Suprapubic skin (tissue), 4 donors: Measurements from ENCODE around the gene CHM. TPM values are rescaled to one million over a fixed set of nuclear protein-coding genes. Genes with fewer than 3 reads are reported as not detected.

Source experiments
- DNase-seq, 2 donors: peaks; one replicate each; pipeline ENCODE4 v3.0.0-alpha.2; 2019; ENCODE audit warnings: low spot score in 2 of 2
- H3K27ac ChIP-seq: fragments of 200-600 bp; sonication (generic); one replicate; pipeline ENCODE4 v1.5.1; 2019
- H3K27me3 ChIP-seq: fragments of 200-600 bp; sonication (generic); one replicate; pipeline ENCODE4 v1.5.1; 2019
- H3K36me3 ChIP-seq: fragments of 200-600 bp; sonication (generic); one replicate; pipeline ENCODE4 v1.5.1; 2019
- H3K4me1 ChIP-seq: fragments of 200-600 bp; sonication (generic); one replicate; pipeline ENCODE4 v1.5.1; 2019
- H3K4me3 ChIP-seq: fragments of 200-600 bp; sonication (generic); one replicate; pipeline ENCODE4 v1.5.1; 2019; ENCODE audit warnings: mild to moderate bottlenecking
- H3K9me3 ChIP-seq: fragments of 200-600 bp; sonication (generic); one replicate; pipeline ENCODE4 v1.5.1; 2019
- EP300 ChIP-seq: sonication (generic); formaldehyde crosslinking; IDR thresholded peaks from one replicate; pipeline ENCODE4 v1.6.1; 2017; ENCODE audit warnings: antibody characterized with exemption
- POLR2A ChIP-seq, 2 donors: fragments of 450-650 bp; IDR thresholded peaks; one replicate each; pipeline ENCODE4 v1.6.1; 2017; ENCODE audit warnings: antibody characterized with exemption in 2 of 2, mild to moderate bottlenecking in 2 of 2, moderate library complexity in 2 of 2
- POLR2AphosphoS5 ChIP-seq, 3 donors: sonication (generic); formaldehyde crosslinking; IDR thresholded peaks; one replicate each; pipeline ENCODE4 v1.6.1; 2017; ENCODE audit warnings: antibody characterized with exemption in 3 of 3
- WGBS: methylation state at CpG from one replicate; pipeline ENCODE4 v1.1.5; 2018; 5-methylcytosine and 5-hydroxymethylcytosine counted together
- total RNA-seq, 4 donors: library from RNA; depleted of rRNA; stranded (reverse); fragments of >200 nt; gene quantifications; one replicate each; pipeline ENCODE4 v1.1.0, GENCODE V29; 2016
- TF ChIP-seq, protein P1 (sequence below), 2 donors: fragments of 200-600 bp in 1 of 2; fragments of 450-650 bp in 1 of 2; sonication (generic) in 1 of 2; IDR thresholded peaks; one replicate each; pipeline ENCODE4 v1.5.1; 2016 to 2019; ENCODE audit warnings: antibody characterized with exemption in 2 of 2, mild to moderate bottlenecking in 1 of 2, moderate library complexity in 1 of 2

CHM gene, protein sequence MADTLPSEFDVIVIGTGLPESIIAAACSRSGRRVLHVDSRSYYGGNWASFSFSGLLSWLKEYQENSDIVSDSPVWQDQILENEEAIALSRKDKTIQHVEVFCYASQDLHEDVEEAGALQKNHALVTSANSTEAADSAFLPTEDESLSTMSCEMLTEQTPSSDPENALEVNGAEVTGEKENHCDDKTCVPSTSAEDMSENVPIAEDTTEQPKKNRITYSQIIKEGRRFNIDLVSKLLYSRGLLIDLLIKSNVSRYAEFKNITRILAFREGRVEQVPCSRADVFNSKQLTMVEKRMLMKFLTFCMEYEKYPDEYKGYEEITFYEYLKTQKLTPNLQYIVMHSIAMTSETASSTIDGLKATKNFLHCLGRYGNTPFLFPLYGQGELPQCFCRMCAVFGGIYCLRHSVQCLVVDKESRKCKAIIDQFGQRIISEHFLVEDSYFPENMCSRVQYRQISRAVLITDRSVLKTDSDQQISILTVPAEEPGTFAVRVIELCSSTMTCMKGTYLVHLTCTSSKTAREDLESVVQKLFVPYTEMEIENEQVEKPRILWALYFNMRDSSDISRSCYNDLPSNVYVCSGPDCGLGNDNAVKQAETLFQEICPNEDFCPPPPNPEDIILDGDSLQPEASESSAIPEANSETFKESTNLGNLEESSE
- total RNA-seq = 10 to 100 TPM in 3 of 4 donors, 1 to 10 TPM in 1; 9.5 to 18.9 (median 12.8) TPM

DNA sequence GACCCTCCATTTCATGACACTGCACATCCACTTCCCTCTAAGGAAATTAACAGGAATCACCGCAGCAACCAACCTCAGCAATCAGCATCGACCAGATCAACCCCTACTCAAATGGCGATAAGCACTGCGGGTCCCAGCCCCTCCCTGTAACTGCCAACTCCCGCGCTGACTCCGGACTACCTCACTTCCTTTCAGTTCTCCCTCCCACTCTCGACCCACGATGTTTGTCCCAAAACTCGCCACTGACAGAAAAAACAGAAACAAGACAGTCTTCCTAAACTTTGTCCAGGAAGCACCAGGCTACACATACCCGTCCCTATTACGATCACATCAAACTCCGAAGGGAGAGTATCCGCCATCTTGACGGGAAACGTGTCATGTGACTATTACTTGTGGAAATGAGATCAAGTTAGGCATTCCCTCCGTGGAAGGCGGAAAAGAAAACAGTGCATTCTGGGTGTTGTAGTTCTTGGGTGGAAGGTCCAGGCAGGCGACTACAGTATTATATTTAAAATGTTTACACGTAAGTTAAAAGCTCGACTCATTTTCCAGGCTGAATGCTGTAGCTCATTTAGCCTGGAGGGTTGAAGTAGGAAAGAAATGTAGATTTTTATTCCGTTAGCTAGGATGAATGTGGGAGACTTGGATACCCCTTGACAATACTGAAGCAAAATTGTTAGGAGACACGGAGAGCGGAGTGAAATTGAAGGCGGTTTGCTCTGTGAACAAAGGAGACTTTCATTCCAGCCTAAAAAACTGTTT lies at the start of gene CHM:
Gene CHM, minus strand, starts transcription at position 385 of the 762 bp plus-strand sequence. Its CDS starts 26 bp downstream, at position 359.
- Histone ChIP-seq H3K27ac (peak within 1 kb of the TSS; percentile 84), H3K27me3 (no peaks in the 10 kb centered on the region), H3K36me3 (no peaks in the 10 kb centered on the region), H3K4me3 (peak within 1 kb of the TSS; percentile 58), H3K9me3 (no peaks in the 10 kb centered on the region), H3K4me1 (peaks cover 12% of the 10 kb centered on the region)
- 25% methylated on average over 25 of the region's 25 CpGs for WGBS
- peak; percentile 68 to 75 for DNase-seq
- no peak for TF ChIP-seq EP300
- no peak for TF ChIP-seq POLR2A (IDR thresholded peaks at IDR 0.05)
- TF ChIP-seq, protein P1, sequence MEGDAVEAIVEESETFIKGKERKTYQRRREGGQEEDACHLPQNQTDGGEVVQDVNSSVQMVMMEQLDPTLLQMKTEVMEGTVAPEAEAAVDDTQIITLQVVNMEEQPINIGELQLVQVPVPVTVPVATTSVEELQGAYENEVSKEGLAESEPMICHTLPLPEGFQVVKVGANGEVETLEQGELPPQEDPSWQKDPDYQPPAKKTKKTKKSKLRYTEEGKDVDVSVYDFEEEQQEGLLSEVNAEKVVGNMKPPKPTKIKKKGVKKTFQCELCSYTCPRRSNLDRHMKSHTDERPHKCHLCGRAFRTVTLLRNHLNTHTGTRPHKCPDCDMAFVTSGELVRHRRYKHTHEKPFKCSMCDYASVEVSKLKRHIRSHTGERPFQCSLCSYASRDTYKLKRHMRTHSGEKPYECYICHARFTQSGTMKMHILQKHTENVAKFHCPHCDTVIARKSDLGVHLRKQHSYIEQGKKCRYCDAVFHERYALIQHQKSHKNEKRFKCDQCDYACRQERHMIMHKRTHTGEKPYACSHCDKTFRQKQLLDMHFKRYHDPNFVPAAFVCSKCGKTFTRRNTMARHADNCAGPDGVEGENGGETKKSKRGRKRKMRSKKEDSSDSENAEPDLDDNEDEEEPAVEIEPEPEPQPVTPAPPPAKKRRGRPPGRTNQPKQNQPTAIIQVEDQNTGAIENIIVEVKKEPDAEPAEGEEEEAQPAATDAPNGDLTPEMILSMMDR (IDR thresholded peaks at IDR 0.05) = no peak
- peak in 1 of 3 donors; percentile 51 for TF ChIP-seq POLR2AphosphoS5 (IDR thresholded peaks at IDR 0.05)

DNA sequence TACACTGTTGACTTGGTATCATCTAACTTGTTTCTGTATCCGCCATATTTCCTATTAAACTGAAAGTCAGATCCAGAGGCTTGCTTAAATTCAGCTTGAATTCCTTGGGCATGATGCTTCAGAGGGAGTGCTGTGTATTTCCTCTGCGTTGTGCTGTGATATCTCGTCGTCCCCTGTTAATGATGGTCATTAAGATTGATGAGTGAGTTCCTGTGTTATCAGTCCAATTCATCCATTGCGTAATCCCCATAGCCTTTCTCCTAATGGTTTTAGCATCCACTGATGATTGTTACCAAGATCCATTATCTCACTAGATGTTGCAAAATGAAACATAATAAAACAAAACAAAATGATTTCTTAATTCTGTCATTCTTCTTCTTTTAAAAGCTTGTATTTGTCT lies 31.3 kb upstream of the CHM start:
- Histone ChIP-seq H3K9me3 (no peaks in the 10 kb centered on the region), H3K36me3 (no peaks in the 10 kb centered on the region), H3K4me3 (no peak overlapping the region), H3K27me3 (no peaks in the 10 kb centered on the region), H3K4me1 (no peaks in the 10 kb centered on the region), H3K27ac (no peak overlapping the region)
- 58% methylated on average over 5 of the region's 5 CpGs for WGBS
- no peak for DNase-seq
- TF ChIP-seq, protein P1 (IDR thresholded peaks at IDR 0.05) = no peak
- TF ChIP-seq EP300 (no peak), POLR2A (IDR thresholded peaks at IDR 0.05) (no peak)

DNA sequence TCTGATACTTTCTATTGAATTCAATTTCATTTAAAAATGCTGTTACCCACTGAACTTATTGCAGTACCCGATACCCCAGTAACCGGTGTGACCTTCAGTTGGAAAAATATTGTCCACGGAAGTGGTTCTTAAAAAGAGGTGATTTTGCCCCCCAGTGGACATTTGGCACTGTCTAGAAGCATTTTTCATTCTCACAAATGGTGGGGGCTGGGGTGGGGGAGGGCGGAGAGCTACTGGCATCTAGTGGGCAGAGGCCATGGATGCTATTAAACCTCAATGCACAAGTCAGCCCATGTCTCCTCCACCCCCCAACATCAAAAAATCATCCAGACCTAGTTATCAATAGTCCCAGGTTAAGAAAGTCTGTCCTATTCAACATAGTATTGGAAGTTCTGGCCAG lies 19.6 kb upstream of the CHM start:
- Histone ChIP-seq H3K9me3 (no peaks in the 10 kb centered on the region), H3K36me3 (no peaks in the 10 kb centered on the region), H3K4me1 (no peaks in the 10 kb centered on the region), H3K4me3 (no peak overlapping the region), H3K27me3 (no peaks in the 10 kb centered on the region), H3K27ac (no peak overlapping the region)
- no peak for TF ChIP-seq POLR2AphosphoS5 (IDR thresholded peaks at IDR 0.05)
- no peak for TF ChIP-seq POLR2A (IDR thresholded peaks at IDR 0.05)
- TF ChIP-seq, protein P1 (IDR thresholded peaks at IDR 0.05) = no peak
- no peak for TF ChIP-seq EP300
- 62% methylated on average over 4 of the region's 4 CpGs for WGBS
- DNase-seq = no peak

DNA sequence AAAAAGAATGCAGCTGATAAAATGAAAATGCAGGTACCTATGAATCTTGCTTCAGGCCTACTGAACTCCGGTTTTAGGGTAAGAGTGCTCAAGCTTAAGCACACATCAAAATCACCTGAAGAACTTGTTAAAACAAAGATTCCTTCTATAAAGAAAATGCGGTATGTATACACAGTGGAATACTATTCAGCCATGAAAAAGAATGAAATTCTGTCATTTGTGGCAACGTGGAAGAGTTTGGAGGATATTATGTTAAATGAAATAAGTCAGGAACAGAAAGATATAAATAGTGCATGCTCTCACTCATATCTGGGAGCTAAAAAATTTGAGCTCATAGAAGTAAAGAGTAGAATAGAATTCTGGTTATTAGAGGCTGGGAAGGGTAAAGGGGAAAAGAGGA lies 14.0 kb upstream of the CHM start:
- no peaks in the 10 kb centered on the region for H3K36me3 ChIP-seq
- 77% methylated on average over 3 of the region's 3 CpGs for WGBS

More for the DNA sequence above, 14.0 kb upstream of the CHM start:
- H3K27ac ChIP-seq = no peak overlapping the region
- H3K9me3 ChIP-seq = no peaks in the 10 kb centered on the region
- H3K4me3 ChIP-seq = no peak overlapping the region
- no peaks in the 10 kb centered on the region for H3K27me3 ChIP-seq
- H3K4me1 ChIP-seq = no peaks in the 10 kb centered on the region
- TF ChIP-seq EP300 = no peak
- no peak for TF ChIP-seq POLR2AphosphoS5 (IDR thresholded peaks at IDR 0.05)
- TF ChIP-seq, protein P1 (IDR thresholded peaks at IDR 0.05) = no peak
- TF ChIP-seq POLR2A (IDR thresholded peaks at IDR 0.05) = no peak
- no peak for DNase-seq
